GM12878 (cell line): ENCODE data around the gene C16orf86. TPM values are rescaled to one million over a fixed set of nuclear protein-coding genes. Genes with fewer than 3 reads are reported as not detected.

Experiments
- ATAC-seq: fragments of 200-7000 bp; cut with Tn5 transposase; 3 replicates; pipeline ENCODE4 v1.9.1; 2020; ENCODE audit warnings: mild to moderate bottlenecking, moderate library complexity
- BruUV-seq: library from RNA; stranded (reverse); fragments of 400-500 nt; replicated peaks from 2 replicates; lab custom pipeline; 2021; lab: Mats Ljungman, UMichigan
- CTCF ChIA-PET: fragments of 300-600 bp; sonication (Branson Sonifier 250); formaldehyde crosslinking; extraction: SDS; loops from one replicate; lab custom pipeline; 2021; ENCODE audit warnings: inconsistent platforms; lab: Yijun Ruan, JAX
- POLR2A ChIA-PET: fragments of 350-600 bp; formaldehyde crosslinking; extraction: SDS; loops from one replicate; lab custom pipeline; 2021; ENCODE audit warnings: inconsistent platforms; lab: Charles Lee
- RAD21 ChIA-PET: fragments of 300-600 bp; sonication (Branson Sonifier 250); formaldehyde crosslinking; loops from one replicate; lab custom pipeline; 2023; ENCODE audit warnings: antibody characterized with exemption; ENCODE audit not compliant: unreplicated experiment; lab: Charles Lee
- SMC1A ChIA-PET: fragments of 300-600 bp; sonication (Branson Sonifier 250); formaldehyde crosslinking; loops from one replicate; lab custom pipeline; 2023; ENCODE audit not compliant: unreplicated experiment, uncharacterized antibody; lab: Charles Lee
- DNase-seq: peaks from one replicate; pipeline ENCODE4 v3.0.0-alpha.2; 2011; ENCODE audit warnings: low read depth, low spot score
- FAIRE-seq: peaks from 3 replicates; lab custom pipeline; 2011; peaks lifted over from hg19 to GRCh38; lab: Jason Lieb, UNC
- H2AFZ ChIP-seq: 2 replicates; pipeline ENCODE4 v1.6.0; 2011; ENCODE audit warnings: low read depth, low read length, control low read depth; ENCODE audit not compliant: control insufficient read depth
- H3K27ac ChIP-seq: 2 replicates; pipeline ENCODE4 v1.5.1; 2011; ENCODE audit warnings: control low read depth; ENCODE audit not compliant: control insufficient read depth, insufficient read depth
- H3K27me3 ChIP-seq, 2 experiments: replicated peaks in 1 of 2; 2 replicates each; pipeline versions ENCODE4 v1.6.0 to v1.6.1; 2011; ENCODE audit warnings: low read length in 1 of 2; ENCODE audit not compliant: control insufficient read depth in 2 of 2, insufficient read depth in 2 of 2
- H3K36me3 ChIP-seq, 2 experiments: 2 replicates each; pipeline ENCODE4 v1.5.1; 2011; ENCODE audit warnings: low read length in 1 of 2; ENCODE audit not compliant: control insufficient read depth in 2 of 2, insufficient read depth in 2 of 2
- H3K4me1 ChIP-seq: 2 replicates; pipeline ENCODE4 v1.6.1; 2011; ENCODE audit warnings: mild to moderate bottlenecking, low read length, moderate library complexity, mixed read lengths; ENCODE audit not compliant: control insufficient read depth, insufficient read depth
- H3K4me2 ChIP-seq: 2 replicates; pipeline ENCODE4 v1.6.0; 2011; ENCODE audit warnings: control low read depth; ENCODE audit not compliant: control insufficient read depth, insufficient read depth
- H3K4me3 ChIP-seq: fragments of 200-600 bp; sonication (generic); 2 replicates; pipeline ENCODE4 v1.5.1; 2016
- H3K79me2 ChIP-seq: 2 replicates; pipeline ENCODE4 v1.6.0; 2011; ENCODE audit warnings: low read length; ENCODE audit not compliant: control insufficient read depth, insufficient read depth
- H3K9ac ChIP-seq: 2 replicates; pipeline ENCODE4 v1.8.0; 2011; ENCODE audit warnings: low read length, control low read depth, mixed read lengths; ENCODE audit not compliant: control insufficient read depth, insufficient read depth
- H3K9me3 ChIP-seq: replicated peaks from 3 replicates; pipeline ENCODE4 v1.5.1; 2011; ENCODE audit warnings: mild to moderate bottlenecking, low read length; ENCODE audit not compliant: control insufficient read depth, insufficient read depth
- H4K20me1 ChIP-seq: 2 replicates; pipeline ENCODE4 v1.6.0; 2011; ENCODE audit not compliant: control insufficient read depth, insufficient read depth
- BRCA1 ChIP-seq: IDR thresholded peaks from 2 replicates; pipeline ENCODE4 v1.6.1; 2011; ENCODE audit warnings: low read depth, low read length, improper control_type of control experiment
- KAT2A ChIP-seq: conservative IDR thresholded peaks from 2 replicates; pipeline ENCODE4 v1.6.1; 2011; ENCODE audit warnings: low read depth, low read length; ENCODE audit not compliant: control insufficient read depth
- MTA2 ChIP-seq: fragments of 450-650 bp; IDR thresholded peaks from 2 replicates; pipeline ENCODE4 v1.6.1; 2016; ENCODE audit warnings: low read depth, mild to moderate bottlenecking, moderate library complexity
- PAX8 ChIP-seq: fragments of 450-650 bp; IDR thresholded peaks from 2 replicates; pipeline ENCODE4 v1.6.1; 2017; ENCODE audit warnings: mild to moderate bottlenecking, moderate library complexity
- RBBP5 ChIP-seq: fragments of 200-600 bp; sonication (generic); conservative IDR thresholded peaks from 2 replicates; pipeline ENCODE4 v1.6.1; 2016
- SIN3A ChIP-seq: IDR thresholded peaks from 2 replicates; pipeline ENCODE4 v1.6.1; 2012; ENCODE audit warnings: low read depth, low read length, improper control_type of control experiment
- STAT1 ChIP-seq: fragments of 450-650 bp; conservative IDR thresholded peaks from 2 replicates; pipeline ENCODE4 v1.6.1; 2014; ENCODE audit warnings: antibody characterized with exemption, mild to moderate bottlenecking
- TARDBP ChIP-seq: IDR thresholded peaks from 2 replicates; pipeline ENCODE4 v1.6.1; 2016; ENCODE audit warnings: borderline replicate concordance
- YBX1 ChIP-seq: fragments of 450-650 bp; IDR thresholded peaks from 2 replicates; pipeline ENCODE4 v1.6.1; 2016; ENCODE audit warnings: antibody characterized with exemption
- WGBS: methylation state at CpG from one replicate; pipeline ENCODE4 v1.1.6; 2016; ENCODE audit warnings: low lambda C conversion rate; ENCODE audit not compliant: insufficient replicate concordance, insufficient coverage; ENCODE audit errors: missing lambda C conversion rate; 5-methylcytosine and 5-hydroxymethylcytosine counted together
- in situ Hi-C: fragments of 300-500 bp; cut with MboI; formaldehyde crosslinking; loops from 9 replicates; pipeline ENCODE4 v1.14.3; 2018; ENCODE audit warnings: mixed read lengths
- intact Hi-C: fragments of 100-400 bp; cut with micrococcal nuclease; formaldehyde crosslinking; loops from one replicate; pipeline ENCODE4 v1.14.2; 2022; ENCODE audit not compliant: unreplicated experiment
- polyA plus RNA-seq, 11 experiments: library from polyadenylated mRNA; depleted of rRNA in 4 of 11; unstranded in 6 of 11; stranded (reverse) in 5 of 11; fragments of >200 nt; fragmentation: Nextera tagmentation in 4 of 11; fragmentation: Illumina TruSeq in 1 of 11; extraction: Ambion mirVana in 4 of 11; extraction: Trizol in 1 of 11; gene quantifications; 1 replicate in 1 of 11; 2 replicates in 10 of 11; pipeline versions ENCODE4 v1.2.1 to v1.2.3, GENCODE V29; 2011 to 2016; ENCODE audit warnings: inconsistent platforms in 2 of 11, missing spikeins in 2 of 11, low read depth in 1 of 11
- total RNA-seq, 4 experiments: library from RNA; depleted of rRNA in 3 of 4; stranded (reverse); fragments of >200 nt in 3 of 4; fragmentation: Illumina TruSeq in 1 of 4; extraction: Trizol in 1 of 4; gene quantifications; 2 replicates each; pipeline versions ENCODE4 v1.2.1 to v1.2.3, GENCODE V29; 2013 to 2021
- TF ChIP-seq, protein P1 (sequence below): IDR thresholded peaks from 2 replicates; pipeline ENCODE4 v1.6.1; 2011; ENCODE audit warnings: low read depth, mild to moderate bottlenecking, low read length, moderate library complexity, borderline replicate concordance; ENCODE audit errors: extremely low read depth
- TF ChIP-seq, protein P2 (sequence below): fragments of 450-650 bp; IDR thresholded peaks from 2 replicates; pipeline ENCODE4 v1.6.1; 2014; ENCODE audit warnings: mild to moderate bottlenecking

Gene C16orf86
- total and polyA plus RNA-seq, 10 of the 15 experiments (the other 5 are each of a cell fraction or from before 2014, with no cell fraction given) = 0.11 to 3.3 (median 1.6) TPM

- TF ChIP-seq SIN3A (no peak), RBBP5 (no peak), TARDBP (no peak), MTA2 (no peak), PAX8 (no peak), BRCA1 (no peak), YBX1 (no peak), STAT1 (no peak), KAT2A (no peak)
- TF ChIP-seq, protein P1, sequence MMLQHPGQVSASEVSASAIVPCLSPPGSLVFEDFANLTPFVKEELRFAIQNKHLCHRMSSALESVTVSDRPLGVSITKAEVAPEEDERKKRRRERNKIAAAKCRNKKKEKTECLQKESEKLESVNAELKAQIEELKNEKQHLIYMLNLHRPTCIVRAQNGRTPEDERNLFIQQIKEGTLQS = no peak
- TF ChIP-seq, protein P2, sequence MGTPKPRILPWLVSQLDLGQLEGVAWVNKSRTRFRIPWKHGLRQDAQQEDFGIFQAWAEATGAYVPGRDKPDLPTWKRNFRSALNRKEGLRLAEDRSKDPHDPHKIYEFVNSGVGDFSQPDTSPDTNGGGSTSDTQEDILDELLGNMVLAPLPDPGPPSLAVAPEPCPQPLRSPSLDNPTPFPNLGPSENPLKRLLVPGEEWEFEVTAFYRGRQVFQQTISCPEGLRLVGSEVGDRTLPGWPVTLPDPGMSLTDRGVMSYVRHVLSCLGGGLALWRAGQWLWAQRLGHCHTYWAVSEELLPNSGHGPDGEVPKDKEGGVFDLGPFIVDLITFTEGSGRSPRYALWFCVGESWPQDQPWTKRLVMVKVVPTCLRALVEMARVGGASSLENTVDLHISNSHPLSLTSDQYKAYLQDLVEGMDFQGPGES = no peak
- POLR2A ChIA-PET = interaction anchor here (0.7 kb wide), 2 partner anchors 106 to 472 kb away, joined by 4 to 5 read pairs; no protein-coding TSS in a partner anchor
- Histone ChIP-seq H2AFZ (no peak overlapping the region), H3K27ac (no peak overlapping the region), H3K4me2 (no peak overlapping the region), H3K79me2 (no peaks in the 10 kb centered on the region), H3K9me3 (no peaks in the 10 kb centered on the region; the same call in 2 of the 3 replicates), H4K20me1 (no peaks in the 10 kb centered on the region), H3K27me3 (no peaks in the 10 kb centered on the region), H3K4me3 (no peak overlapping the region), H3K4me1 (no peaks in the 10 kb centered on the region), H3K9ac (no peak overlapping the region), H3K36me3 (peaks cover 0 to 3% of the 10 kb centered on the region in 2 experiments; a peak in 3 of 4 replicates)
- BruUV-seq = no TSS peak
- SMC1A ChIA-PET = interaction anchor here (1.4 kb wide), 1 partner anchor 21 kb away, joined by 4 read pairs; no protein-coding TSS in a partner anchor
- CTCF ChIA-PET = interaction anchor here (1.1 kb wide), 1 partner anchor 12 kb away, joined by 3 read pairs; no protein-coding TSS in a partner anchor
- DNase-seq (no peak), ATAC-seq (no peak), FAIRE-seq (no peak)
- WGBS = 86% methylated on average over 2 of the region's 2 CpGs
- RAD21 ChIA-PET = interaction anchor here (0.7 kb wide), 1 partner anchor 172 kb away, joined by 3 read pairs; no protein-coding TSS in a partner anchor
- intact Hi-C loops = no loop called here
- in situ Hi-C loops = no loop called here
These were observed 28.0 kb downstream of the C16orf86 start for GRCh38 chr16:67694611-67695010.
